22Rv1 (cell line): ENCODE measurements around the gene ILDR2.

Source experiments
- ZFX ChIP-seq: fragments of 450-650 bp; IDR thresholded peaks from 2 replicates; pipeline ENCODE4 v1.6.1; 2017; ENCODE audit warnings: antibody characterized with exemption, borderline replicate concordance
- TF ChIP-seq, protein P1 (sequence below): fragments of 450-650 bp; IDR thresholded peaks from 2 replicates; pipeline ENCODE4 v1.5.1; 2017; ENCODE audit warnings: mild to moderate bottlenecking

DNA sequence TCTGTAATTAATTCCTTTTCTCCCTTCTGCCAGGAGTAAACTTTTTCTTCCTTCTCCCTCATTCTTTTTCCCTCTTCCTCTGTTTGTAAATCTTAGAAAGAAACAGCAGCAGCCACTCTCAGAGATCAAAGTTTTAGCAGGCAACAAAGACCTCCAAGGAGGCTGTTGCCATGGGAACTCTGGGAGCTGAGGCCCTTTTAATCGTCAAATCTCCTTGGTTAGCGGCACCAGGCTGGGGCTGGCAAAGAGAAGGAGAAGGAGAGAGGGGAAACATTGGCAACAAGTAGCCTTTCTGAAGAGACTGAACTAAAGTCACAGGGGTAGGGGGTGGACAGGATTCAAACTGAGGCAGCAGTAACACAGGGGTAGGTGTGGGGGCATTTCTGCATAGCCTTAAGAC, 25.2 kb downstream of the ILDR2 start:
- TF ChIP-seq, protein P1, sequence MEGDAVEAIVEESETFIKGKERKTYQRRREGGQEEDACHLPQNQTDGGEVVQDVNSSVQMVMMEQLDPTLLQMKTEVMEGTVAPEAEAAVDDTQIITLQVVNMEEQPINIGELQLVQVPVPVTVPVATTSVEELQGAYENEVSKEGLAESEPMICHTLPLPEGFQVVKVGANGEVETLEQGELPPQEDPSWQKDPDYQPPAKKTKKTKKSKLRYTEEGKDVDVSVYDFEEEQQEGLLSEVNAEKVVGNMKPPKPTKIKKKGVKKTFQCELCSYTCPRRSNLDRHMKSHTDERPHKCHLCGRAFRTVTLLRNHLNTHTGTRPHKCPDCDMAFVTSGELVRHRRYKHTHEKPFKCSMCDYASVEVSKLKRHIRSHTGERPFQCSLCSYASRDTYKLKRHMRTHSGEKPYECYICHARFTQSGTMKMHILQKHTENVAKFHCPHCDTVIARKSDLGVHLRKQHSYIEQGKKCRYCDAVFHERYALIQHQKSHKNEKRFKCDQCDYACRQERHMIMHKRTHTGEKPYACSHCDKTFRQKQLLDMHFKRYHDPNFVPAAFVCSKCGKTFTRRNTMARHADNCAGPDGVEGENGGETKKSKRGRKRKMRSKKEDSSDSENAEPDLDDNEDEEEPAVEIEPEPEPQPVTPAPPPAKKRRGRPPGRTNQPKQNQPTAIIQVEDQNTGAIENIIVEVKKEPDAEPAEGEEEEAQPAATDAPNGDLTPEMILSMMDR: no peak
- no peak for TF ChIP-seq ZFX
